ENCODE results near the gene KLRC4.
"Not testable (repeated sequence)": the region's sequence is repeated elsewhere in the genome, so short reads cannot be mapped to it uniquely, and the experiment has no call there.

DNA sequence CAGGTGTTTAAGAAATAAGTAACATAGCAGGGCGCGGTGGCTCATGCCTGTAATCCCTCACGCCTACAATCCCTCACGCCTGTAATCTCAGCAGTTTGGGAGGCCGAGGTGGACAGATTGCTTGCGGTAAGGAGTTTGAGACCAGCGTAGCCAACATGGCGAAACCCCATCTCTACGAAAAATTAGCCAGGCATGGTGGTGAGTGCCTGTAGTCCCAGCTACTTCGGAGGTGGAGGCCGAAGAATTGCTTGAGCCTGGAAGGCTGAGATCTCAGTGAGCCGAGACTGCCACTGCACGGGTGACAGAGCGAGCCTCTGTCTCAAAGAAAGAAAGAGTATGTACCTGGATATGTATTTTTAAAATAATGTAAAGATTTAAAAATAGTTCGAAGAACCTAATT lies 13.4 kb downstream of the KLRC4 start:
- not testable (repeated sequence) for TF ChIP-seq POLR2A (IDR thresholded peaks at IDR 0.05)
- TF ChIP-seq, protein P1, sequence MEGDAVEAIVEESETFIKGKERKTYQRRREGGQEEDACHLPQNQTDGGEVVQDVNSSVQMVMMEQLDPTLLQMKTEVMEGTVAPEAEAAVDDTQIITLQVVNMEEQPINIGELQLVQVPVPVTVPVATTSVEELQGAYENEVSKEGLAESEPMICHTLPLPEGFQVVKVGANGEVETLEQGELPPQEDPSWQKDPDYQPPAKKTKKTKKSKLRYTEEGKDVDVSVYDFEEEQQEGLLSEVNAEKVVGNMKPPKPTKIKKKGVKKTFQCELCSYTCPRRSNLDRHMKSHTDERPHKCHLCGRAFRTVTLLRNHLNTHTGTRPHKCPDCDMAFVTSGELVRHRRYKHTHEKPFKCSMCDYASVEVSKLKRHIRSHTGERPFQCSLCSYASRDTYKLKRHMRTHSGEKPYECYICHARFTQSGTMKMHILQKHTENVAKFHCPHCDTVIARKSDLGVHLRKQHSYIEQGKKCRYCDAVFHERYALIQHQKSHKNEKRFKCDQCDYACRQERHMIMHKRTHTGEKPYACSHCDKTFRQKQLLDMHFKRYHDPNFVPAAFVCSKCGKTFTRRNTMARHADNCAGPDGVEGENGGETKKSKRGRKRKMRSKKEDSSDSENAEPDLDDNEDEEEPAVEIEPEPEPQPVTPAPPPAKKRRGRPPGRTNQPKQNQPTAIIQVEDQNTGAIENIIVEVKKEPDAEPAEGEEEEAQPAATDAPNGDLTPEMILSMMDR (IDR thresholded peaks at IDR 0.05): not testable (repeated sequence)
